ENCODE data around the gene PRG2.

DNA sequence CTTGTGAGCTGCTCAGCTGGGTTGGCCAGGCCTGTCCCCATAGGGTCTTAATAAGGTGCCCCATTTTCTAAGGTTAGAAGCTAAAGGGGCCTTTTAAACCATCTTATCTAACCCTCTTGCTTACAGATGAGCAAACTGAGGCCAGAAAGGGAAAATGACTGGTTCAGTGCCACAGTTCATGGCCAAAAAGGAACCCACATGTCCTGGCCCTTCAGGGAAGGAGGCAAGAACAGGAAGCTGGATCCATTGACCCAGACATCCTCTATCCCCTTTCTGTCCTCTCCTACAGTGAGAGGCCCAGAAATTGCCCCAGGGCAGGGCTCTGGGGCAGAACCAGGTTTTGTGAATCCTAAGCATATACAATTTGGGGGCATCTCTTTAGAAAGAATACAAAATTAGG lies 19.5 kb downstream of the PRG2 start:
- no peak for TF ChIP-seq PHF8 (IDR thresholded peaks at IDR 0.05; ENCODE audit: borderline replicate concordance, low read depth)
- TF ChIP-seq, protein P1, sequence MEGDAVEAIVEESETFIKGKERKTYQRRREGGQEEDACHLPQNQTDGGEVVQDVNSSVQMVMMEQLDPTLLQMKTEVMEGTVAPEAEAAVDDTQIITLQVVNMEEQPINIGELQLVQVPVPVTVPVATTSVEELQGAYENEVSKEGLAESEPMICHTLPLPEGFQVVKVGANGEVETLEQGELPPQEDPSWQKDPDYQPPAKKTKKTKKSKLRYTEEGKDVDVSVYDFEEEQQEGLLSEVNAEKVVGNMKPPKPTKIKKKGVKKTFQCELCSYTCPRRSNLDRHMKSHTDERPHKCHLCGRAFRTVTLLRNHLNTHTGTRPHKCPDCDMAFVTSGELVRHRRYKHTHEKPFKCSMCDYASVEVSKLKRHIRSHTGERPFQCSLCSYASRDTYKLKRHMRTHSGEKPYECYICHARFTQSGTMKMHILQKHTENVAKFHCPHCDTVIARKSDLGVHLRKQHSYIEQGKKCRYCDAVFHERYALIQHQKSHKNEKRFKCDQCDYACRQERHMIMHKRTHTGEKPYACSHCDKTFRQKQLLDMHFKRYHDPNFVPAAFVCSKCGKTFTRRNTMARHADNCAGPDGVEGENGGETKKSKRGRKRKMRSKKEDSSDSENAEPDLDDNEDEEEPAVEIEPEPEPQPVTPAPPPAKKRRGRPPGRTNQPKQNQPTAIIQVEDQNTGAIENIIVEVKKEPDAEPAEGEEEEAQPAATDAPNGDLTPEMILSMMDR (IDR thresholded peaks at IDR 0.05) = no peak
- TF ChIP-seq GATA3 (IDR thresholded peaks at IDR 0.05; ENCODE audit: borderline replicate concordance) = no peak
- TF ChIP-seq, protein P2, sequence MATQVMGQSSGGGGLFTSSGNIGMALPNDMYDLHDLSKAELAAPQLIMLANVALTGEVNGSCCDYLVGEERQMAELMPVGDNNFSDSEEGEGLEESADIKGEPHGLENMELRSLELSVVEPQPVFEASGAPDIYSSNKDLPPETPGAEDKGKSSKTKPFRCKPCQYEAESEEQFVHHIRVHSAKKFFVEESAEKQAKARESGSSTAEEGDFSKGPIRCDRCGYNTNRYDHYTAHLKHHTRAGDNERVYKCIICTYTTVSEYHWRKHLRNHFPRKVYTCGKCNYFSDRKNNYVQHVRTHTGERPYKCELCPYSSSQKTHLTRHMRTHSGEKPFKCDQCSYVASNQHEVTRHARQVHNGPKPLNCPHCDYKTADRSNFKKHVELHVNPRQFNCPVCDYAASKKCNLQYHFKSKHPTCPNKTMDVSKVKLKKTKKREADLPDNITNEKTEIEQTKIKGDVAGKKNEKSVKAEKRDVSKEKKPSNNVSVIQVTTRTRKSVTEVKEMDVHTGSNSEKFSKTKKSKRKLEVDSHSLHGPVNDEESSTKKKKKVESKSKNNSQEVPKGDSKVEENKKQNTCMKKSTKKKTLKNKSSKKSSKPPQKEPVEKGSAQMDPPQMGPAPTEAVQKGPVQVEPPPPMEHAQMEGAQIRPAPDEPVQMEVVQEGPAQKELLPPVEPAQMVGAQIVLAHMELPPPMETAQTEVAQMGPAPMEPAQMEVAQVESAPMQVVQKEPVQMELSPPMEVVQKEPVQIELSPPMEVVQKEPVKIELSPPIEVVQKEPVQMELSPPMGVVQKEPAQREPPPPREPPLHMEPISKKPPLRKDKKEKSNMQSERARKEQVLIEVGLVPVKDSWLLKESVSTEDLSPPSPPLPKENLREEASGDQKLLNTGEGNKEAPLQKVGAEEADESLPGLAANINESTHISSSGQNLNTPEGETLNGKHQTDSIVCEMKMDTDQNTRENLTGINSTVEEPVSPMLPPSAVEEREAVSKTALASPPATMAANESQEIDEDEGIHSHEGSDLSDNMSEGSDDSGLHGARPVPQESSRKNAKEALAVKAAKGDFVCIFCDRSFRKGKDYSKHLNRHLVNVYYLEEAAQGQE (IDR thresholded peaks at IDR 0.05) = no peak
- TF ChIP-seq ZNF302 (CRISPR knock-in tag; IDR thresholded peaks at IDR 0.05) = no peak

All from A549 (cell line).